Fibroblast of pulmonary artery (primary cell): Measurements from ENCODE around the gene CCSER1.

Experiments used
- DNase-seq: peaks from one replicate; pipeline ENCODE4 v3.0.0-alpha.2; 2010; ENCODE audit warnings: low read depth
- H3K4me3 ChIP-seq: replicated peaks from 2 replicates; pipeline ENCODE4 v1.5.1; 2011; ENCODE audit warnings: low read depth, mild to moderate bottlenecking, control low read depth, low read length, moderate library complexity
- TF ChIP-seq, protein P1 (sequence below): IDR thresholded peaks from 2 replicates; pipeline ENCODE4 v1.5.1; 2011; ENCODE audit warnings: mild to moderate bottlenecking, control low read depth, low read length, inconsistent platforms; ENCODE audit errors: missing control alignments

Gene CCSER1

DNA sequence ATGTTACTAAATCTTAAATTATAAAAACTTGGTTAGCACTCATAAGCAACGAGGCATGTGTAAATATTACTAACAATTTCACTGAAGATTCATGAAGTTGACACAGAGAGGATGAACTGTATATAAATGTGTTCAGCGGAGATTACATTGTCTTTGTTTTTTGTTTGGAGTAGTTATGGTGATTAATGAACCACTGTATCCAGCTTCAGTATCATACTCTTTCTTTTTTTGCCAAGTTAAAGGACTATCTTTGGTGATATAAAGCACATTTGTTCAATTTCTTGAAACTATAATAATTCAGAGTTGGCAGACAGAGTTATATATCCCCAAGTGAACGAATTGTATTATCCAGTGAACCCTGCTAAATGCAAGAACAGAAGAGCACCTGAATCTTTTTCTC, 497.6 kb downstream of the CCSER1 start:
- TF ChIP-seq, protein P1, sequence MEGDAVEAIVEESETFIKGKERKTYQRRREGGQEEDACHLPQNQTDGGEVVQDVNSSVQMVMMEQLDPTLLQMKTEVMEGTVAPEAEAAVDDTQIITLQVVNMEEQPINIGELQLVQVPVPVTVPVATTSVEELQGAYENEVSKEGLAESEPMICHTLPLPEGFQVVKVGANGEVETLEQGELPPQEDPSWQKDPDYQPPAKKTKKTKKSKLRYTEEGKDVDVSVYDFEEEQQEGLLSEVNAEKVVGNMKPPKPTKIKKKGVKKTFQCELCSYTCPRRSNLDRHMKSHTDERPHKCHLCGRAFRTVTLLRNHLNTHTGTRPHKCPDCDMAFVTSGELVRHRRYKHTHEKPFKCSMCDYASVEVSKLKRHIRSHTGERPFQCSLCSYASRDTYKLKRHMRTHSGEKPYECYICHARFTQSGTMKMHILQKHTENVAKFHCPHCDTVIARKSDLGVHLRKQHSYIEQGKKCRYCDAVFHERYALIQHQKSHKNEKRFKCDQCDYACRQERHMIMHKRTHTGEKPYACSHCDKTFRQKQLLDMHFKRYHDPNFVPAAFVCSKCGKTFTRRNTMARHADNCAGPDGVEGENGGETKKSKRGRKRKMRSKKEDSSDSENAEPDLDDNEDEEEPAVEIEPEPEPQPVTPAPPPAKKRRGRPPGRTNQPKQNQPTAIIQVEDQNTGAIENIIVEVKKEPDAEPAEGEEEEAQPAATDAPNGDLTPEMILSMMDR = no peak
- no peak for DNase-seq
- no peak overlapping the region for H3K4me3 ChIP-seq

DNA sequence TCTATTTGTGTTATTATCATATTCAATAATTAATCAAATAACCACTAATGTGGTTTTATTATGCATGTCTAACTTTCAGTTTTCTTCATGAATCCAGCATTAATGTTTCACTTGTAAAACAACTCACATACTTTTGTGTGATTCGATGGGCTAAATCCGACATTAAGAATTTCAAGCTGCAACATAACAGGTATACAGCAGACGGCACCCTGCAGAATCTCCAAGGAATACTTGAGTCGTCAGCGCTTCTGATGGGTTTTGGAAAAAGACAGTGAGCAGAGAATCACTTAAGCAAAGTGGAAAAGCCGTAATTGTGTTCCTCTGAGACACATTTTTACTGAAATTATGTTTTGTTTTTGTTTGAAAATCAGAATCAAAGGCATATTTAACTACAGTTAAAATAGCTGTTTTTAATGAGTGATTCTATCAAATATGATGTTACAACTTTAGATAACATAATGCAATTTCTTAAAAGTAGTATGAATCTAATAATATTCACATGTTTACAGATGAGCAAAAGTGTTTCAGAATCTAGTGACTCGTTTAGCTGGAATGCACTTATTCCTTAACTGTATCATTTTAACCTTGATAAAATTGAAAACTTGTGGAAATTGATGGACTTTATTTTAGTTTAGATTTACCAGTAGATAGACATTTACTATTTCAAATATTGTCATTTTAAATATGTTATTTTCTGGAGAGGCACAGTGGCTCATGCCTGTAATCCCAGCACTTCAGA, 514.8 kb downstream of the CCSER1 start:
- no peak for DNase-seq
- TF ChIP-seq, protein P1 = no peak
- no peak overlapping the region for H3K4me3 ChIP-seq

DNA sequence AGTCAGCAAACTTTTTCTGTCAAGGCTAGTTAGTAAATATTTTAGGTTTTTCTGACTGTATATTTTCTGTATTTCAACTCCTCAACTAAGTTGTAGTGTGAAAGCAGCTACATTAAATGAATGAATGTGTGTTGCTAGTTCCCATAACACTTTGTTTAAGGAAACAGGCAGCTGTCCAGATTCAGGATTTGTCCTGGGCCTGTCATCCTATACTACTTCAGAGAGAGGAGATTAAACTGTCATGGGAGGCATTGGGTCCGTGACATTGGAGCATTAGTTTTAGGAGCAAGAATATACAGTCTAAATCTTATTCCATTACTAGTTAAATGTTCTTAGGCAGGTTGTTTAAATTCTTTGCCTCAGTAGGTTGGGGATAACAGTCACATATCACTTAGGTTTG, 516.0 kb downstream of the CCSER1 start:
- H3K4me3 ChIP-seq = no peak overlapping the region
- TF ChIP-seq, protein P1 = no peak
- DNase-seq = no peak

DNA sequence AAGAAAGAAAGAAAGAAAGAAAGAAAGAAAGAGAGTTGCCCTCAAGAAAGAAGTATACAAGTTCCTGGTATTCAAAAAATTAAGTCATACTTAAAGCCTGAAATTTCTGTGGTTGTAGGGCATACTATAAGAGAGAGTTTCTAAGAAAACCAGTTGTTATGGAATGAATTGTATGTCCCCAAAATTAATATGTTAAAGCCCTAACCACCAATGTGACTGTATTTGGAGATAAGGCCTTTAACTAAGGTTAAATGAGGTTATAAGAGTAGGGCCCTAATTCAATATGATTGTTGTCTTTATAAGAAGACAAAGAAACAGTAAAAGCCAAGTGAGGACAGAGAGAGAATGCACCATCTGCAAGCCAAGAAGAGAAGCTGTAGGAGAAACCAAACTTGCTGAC, 521.1 kb downstream of the CCSER1 start:
- TF ChIP-seq, protein P1 = no peak
- DNase-seq = no peak
- H3K4me3 ChIP-seq = no peak overlapping the region

DNA sequence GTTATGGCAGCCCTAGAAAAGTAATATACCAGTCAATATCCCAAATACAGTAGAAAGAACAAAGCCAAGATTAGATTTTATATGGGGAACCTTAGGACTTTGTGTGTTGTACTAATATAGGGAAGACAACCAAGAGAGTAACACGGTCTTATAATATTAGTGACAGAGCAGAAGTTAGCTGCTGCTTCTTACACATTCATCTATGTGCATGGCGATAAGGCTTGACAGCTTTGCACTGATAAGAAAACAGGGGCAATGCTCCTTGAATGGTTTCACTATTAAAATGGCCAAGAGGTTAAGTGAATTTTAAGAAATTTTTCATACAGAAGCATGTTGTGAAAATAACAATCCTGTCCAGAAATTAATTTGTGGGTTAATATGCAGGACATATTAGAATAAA, 521.6 kb downstream of the CCSER1 start:
- H3K4me3 ChIP-seq = no peak overlapping the region
- DNase-seq = no peak
- TF ChIP-seq, protein P1 = no peak

DNA sequence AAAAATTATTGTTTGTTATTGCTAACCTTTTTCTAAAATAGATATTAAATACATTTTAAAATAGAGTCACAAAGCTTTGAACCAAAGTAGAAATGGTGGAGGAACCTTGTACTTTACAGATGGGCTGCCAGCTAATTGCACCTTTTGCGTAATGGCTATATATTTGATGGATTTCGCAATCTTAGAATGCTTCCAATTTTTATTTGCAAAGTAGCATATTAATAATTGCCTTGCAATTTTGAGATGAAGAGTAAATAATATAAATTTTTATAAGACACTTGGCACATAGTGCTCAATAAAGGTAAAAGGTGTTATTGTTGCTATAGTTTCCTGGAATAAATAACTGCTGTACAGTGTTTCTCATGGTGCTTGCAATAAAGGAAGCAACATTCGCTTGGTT, 533.5 kb downstream of the CCSER1 start:
- H3K4me3 ChIP-seq = no peak overlapping the region
- DNase-seq = no peak
- TF ChIP-seq, protein P1 = no peak

DNA sequence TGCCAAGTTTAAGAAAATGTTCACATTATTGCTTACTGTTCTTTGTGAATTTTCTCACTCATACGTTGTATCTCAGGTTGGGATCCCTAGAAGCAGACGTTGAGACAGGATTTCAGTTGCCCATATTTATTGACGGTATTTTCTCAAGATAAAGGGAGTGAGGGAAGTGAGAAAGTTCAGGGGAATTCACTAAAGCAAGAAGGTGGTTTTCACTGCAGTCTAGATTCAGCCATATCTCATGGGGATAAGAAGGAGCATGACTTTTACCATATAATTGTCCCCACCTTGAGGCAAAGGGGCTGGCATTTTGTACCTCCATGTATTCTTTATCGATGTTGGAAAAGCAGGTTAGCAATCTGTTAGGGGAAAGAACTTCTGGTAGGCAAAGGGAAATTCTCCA, 543.0 kb downstream of the CCSER1 start:
- DNase-seq = no peak
- TF ChIP-seq, protein P1 = no peak
- no peak overlapping the region for H3K4me3 ChIP-seq
